ENCODE results near the gene CD300LF. TPM values are rescaled to one million over a fixed set of nuclear protein-coding genes. Genes with fewer than 3 reads are reported as not detected.

CD300LF gene
- total RNA-seq, 1 donor from 2014 or later: 2.5 TPM

GRCh38 chr17:74663561-74663960 lies 49.2 kb downstream of the CD300LF start:
- no peak for DNase-seq (ENCODE audit: low spot score)
- intact Hi-C loops (cut with DNase I): no loop called here
- no peak for ATAC-seq

DNA sequence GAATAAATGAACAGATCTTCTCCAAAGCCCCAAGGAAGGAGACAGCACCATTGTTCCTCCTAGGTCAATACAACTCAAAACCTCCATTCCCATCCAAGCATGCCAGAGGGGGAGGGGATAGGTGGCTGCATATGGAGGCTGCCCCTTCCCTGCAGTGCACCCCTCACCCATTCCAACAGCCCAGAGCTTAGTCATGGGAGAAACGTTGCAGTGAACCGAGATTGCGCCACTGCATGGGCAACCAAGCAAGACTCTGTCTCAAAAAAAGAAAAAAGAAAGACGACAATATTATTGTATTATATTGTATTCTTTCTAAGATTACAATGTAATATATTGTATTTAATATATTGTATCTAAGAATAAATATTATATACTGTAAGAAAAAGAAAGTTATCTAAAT lies 52.8 kb downstream of the CD300LF start:
- ATAC-seq: no peak
- no peak for DNase-seq (ENCODE audit: low spot score)
- intact Hi-C loops (cut with DNase I): no loop called here

GRCh38 chr17:74658620-74659019 lies 54.1 kb downstream of the CD300LF start:
- no peak for DNase-seq (ENCODE audit: low spot score)
- intact Hi-C loops (cut with DNase I): no loop called here
- ATAC-seq: no peak

- ATAC-seq (no peak), DNase-seq (ENCODE audit: low spot score) (no peak)
- intact Hi-C loops (cut with DNase I): no loop called here
Observed at GRCh38 chr17:74654742-74655141, 58.0 kb downstream of the CD300LF start.

GRCh38 chr17:74652020-74652419 lies 60.7 kb downstream of the CD300LF start:
- DNase-seq (ENCODE audit: low spot score): no peak
- no peak for ATAC-seq
- intact Hi-C loops (cut with DNase I): no loop called here

DNA sequence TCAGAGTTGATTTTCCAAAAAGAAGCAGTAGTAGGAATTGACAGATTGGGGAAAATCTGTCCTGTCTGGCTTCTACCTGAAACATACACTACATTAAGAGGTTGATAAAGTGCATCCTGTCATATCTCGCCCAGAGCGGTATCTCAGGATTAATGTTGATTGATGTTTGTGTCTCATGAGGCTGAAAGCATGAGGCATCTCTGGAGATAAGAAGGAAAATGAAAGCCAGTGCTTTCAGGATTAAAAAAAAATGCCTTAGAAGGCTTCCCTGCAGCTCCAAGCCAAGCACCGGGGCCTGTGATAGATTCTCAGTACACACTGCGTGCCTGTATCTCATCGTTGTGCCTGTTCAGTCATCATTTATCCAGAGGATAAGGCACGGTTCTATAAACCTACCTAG lies 62.8 kb downstream of the CD300LF start:
- intact Hi-C loops (cut with DNase I): no loop called here
- DNase-seq (ENCODE audit: low spot score) (no peak), ATAC-seq (no peak)

GRCh38 chr17:74647871-74648672 lies 64.7 kb downstream of the CD300LF start:
- ATAC-seq (no peak), DNase-seq (ENCODE audit: low spot score) (no peak)
- intact Hi-C loops (cut with DNase I): no loop called here

DNA sequence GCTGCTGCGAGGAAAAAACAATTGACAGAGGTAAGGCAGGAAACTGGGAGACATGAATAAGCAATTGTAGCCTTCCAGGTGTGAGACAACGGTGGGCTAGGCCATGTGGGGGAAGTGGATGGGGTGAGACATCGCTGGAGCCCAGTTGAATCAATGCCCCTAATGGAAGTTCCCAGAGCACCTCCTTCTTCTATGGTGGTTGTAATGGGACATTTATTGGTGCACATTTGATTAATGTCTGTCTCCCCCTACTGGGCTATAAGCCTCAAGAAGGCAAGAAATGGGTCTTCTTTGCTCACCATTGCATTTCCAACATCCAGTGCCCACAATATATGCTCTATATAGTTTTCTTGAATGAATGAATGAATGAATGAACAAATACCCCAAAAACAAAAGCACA lies 66.5 kb downstream of the CD300LF start:
- ATAC-seq (no peak), DNase-seq (ENCODE audit: low spot score) (no peak)
- intact Hi-C loops (cut with DNase I): no loop called here

DNA sequence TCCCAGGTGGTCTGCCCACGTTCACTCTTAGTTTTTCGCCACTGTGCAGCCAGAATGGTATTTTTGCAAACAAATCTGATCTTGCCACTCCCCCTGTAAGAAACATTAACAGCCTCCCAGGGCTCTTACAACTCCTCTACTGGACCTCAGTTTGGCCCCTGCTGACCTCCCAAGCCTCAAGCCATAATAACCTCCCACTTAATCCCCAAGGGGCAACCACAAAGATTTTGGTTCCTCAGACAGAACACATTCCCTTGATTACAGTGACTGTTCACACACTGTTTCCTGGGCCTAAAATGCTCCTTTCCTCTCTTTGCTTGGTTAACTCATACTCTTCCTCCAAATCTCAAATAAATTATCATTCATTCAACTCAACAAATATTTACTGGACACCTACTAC lies 67.7 kb downstream of the CD300LF start:
- no peak for DNase-seq (ENCODE audit: low spot score)
- intact Hi-C loops (cut with DNase I): no loop called here
- ATAC-seq: no peak

DNA sequence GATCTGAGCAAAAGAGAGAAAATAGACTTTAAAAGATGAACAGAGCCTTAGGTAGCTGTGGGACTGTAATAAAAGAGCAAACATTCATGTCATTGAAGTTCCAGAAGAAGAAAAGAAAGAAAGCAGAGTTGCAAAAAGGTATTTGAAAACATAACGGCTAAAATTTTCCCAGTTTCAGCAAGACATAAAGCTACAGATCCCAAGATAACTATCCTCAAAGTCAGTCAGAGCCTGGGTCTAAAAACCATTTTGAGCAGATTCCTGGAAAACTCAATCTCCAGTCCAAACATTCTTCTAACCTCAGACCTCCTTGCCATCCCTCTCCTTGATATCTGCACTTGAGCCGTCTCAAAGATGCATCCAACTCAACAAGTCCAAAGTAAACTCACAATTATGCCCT lies 68.3 kb downstream of the CD300LF start:
- intact Hi-C loops (cut with DNase I): no loop called here
- DNase-seq (ENCODE audit: low spot score) (no peak), ATAC-seq (no peak)

Small RNAs within 50 kb of the gene (microRNA-seq; reads per million reads assigned to microRNA genes)
- 23.2 reads per million, percentile 35 among the genes with 10 or more reads in this experiment for gene MIR3615

Other genes with a start within 250 kb of the CD300LF start
- 13.0 TPM for gene CD300A, start 246.3 kb downstream of the CD300LF start, total RNA-seq
- gene CD300LB, start 181.4 kb downstream of the CD300LF start, total RNA-seq: 1.2 TPM
- gene CD300C, start 166.8 kb downstream of the CD300LF start, total RNA-seq: 1.7 TPM
- not detected for gene CD300H, start 145.4 kb downstream of the CD300LF start, total RNA-seq
- not detected for gene CD300LD, start 120.6 kb downstream of the CD300LF start, total RNA-seq
- 3.8 TPM for gene CD300E, start 89.2 kb downstream of the CD300LF start, total RNA-seq
- gene RAB37, start 24.3 kb upstream of the CD300LF start, total RNA-seq: 3.6 TPM
- 39.0 TPM for gene NHERF1, start 35.7 kb upstream of the CD300LF start, total RNA-seq
- gene NAT9, start 63.4 kb upstream of the CD300LF start, total RNA-seq: 50.3 TPM
- 0.98 TPM for gene GRIN2C, start 147.0 kb upstream of the CD300LF start, total RNA-seq
- gene FDXR, start 160.1 kb upstream of the CD300LF start, total RNA-seq: 6.3 TPM
- not detected for gene FADS6, start 180.7 kb upstream of the CD300LF start, total RNA-seq
- not detected for gene USH1G, start 210.3 kb upstream of the CD300LF start, total RNA-seq
- not detected for gene OTOP2, start 211.3 kb upstream of the CD300LF start, total RNA-seq
- gene OTOP3, start 223.0 kb upstream of the CD300LF start, total RNA-seq: not detected